Endothelial cell of hepatic sinusoid (primary cell): ENCODE measurements around the gene FRAS1.
"Not testable (repeated sequence)": the region's sequence is repeated elsewhere in the genome, so short reads cannot be mapped to it uniquely, and the experiment has no call there.

Experiments
- in situ Hi-C: cut with HindIII; loops from 2 replicates; pipeline ENCODE4 v1.10.0; 2017; ENCODE audit warnings: low sequenced_read_pairs

The FRAS1 gene

GRCh38 chr4:78155616-78156105 lies 98.5 kb downstream of the FRAS1 start:
- in situ Hi-C loops = loop anchor here (5.0 kb wide), 1 partner anchor 107 kb away; no protein-coding TSS in a partner anchor

- in situ Hi-C loops = loop anchor here (5.0 kb wide), 1 partner anchor 106 kb away; no protein-coding TSS in a partner anchor
Observed at GRCh38 chr4:78156520-78156919, 99.4 kb downstream of the FRAS1 start.

GRCh38 chr4:78162342-78162741 lies 105.2 kb downstream of the FRAS1 start:
- in situ Hi-C loops = no loop called here

GRCh38 chr4:78162821-78163220 lies 105.7 kb downstream of the FRAS1 start:
- in situ Hi-C loops = no loop called here

GRCh38 chr4:78165758-78166157 lies 108.6 kb downstream of the FRAS1 start:
- in situ Hi-C loops = no loop called here

GRCh38 chr4:78166622-78167021 lies 109.5 kb downstream of the FRAS1 start:
- in situ Hi-C loops = no loop called here

- in situ Hi-C loops = no loop called here
Observed at GRCh38 chr4:78167510-78167909, 110.4 kb downstream of the FRAS1 start.

- in situ Hi-C loops = no loop called here
Observed at GRCh38 chr4:78168029-78168428, 110.9 kb downstream of the FRAS1 start.

GRCh38 chr4:78169728-78170127 lies 112.6 kb downstream of the FRAS1 start:
- in situ Hi-C loops = no loop called here

- in situ Hi-C loops = no loop called here
Observed at GRCh38 chr4:78171482-78171881, 114.4 kb downstream of the FRAS1 start.

GRCh38 chr4:78174891-78175290 lies 117.8 kb downstream of the FRAS1 start:
- in situ Hi-C loops = no loop called here

GRCh38 chr4:78179196-78179595 lies 122.1 kb downstream of the FRAS1 start:
- in situ Hi-C loops = no loop called here

- in situ Hi-C loops = not testable (repeated sequence)
Observed at GRCh38 chr4:78181681-78182234, 124.6 kb downstream of the FRAS1 start.

- in situ Hi-C loops = no loop called here
Observed at GRCh38 chr4:78184584-78184983, 127.5 kb downstream of the FRAS1 start.

GRCh38 chr4:78185117-78185516 lies 128.0 kb downstream of the FRAS1 start:
- in situ Hi-C loops = no loop called here

GRCh38 chr4:78186597-78187543 lies 129.7 kb downstream of the FRAS1 start:
- in situ Hi-C loops = no loop called here

GRCh38 chr4:78190068-78190467 lies 132.9 kb downstream of the FRAS1 start:
- in situ Hi-C loops = no loop called here

GRCh38 chr4:78190595-78190994 lies 133.5 kb downstream of the FRAS1 start:
- in situ Hi-C loops = no loop called here

GRCh38 chr4:78197947-78198346 lies 140.8 kb downstream of the FRAS1 start:
- in situ Hi-C loops = no loop called here

- in situ Hi-C loops = no loop called here
Observed at GRCh38 chr4:78199984-78200383, 142.9 kb downstream of the FRAS1 start.

GRCh38 chr4:78200949-78201348 lies 143.8 kb downstream of the FRAS1 start:
- in situ Hi-C loops = no loop called here

- in situ Hi-C loops = no loop called here
Observed at GRCh38 chr4:78204176-78204575, 147.1 kb downstream of the FRAS1 start.
